Left ventricle myocardium inferior (tissue), 1 donor: ENCODE measurements around the gene METTL4. TPM values are rescaled to one million over a fixed set of nuclear protein-coding genes. Genes with fewer than 3 reads are reported as not detected.

ENCODE experiments used
- DNase-seq: peaks from one replicate; pipeline ENCODE4 v3.0.0-alpha.2; 2020
- H3K27ac ChIP-seq: fragments of 200-600 bp; replicated peaks from 2 replicates; pipeline ENCODE4 v1.8.0; 2021
- H3K27me3 ChIP-seq: fragments of 200-600 bp; 2 replicates; pipeline ENCODE4 v1.8.0; 2021; ENCODE audit warnings: low read depth
- H3K36me3 ChIP-seq: fragments of 200-600 bp; 2 replicates; pipeline ENCODE4 v1.8.0; 2021
- H3K4me1 ChIP-seq: fragments of 200-600 bp; 2 replicates; pipeline ENCODE4 v1.8.0; 2021
- H3K4me3 ChIP-seq: fragments of 200-600 bp; 2 replicates; pipeline ENCODE4 v1.8.0; 2021; ENCODE audit warnings: mild to moderate bottlenecking, moderate library complexity
- H3K9me3 ChIP-seq: fragments of 200-600 bp; replicated peaks from 2 replicates; pipeline ENCODE4 v1.8.0; 2021
- intact Hi-C: fragments of 100-400 bp; cut with micrococcal nuclease; formaldehyde crosslinking; loops from one replicate; pipeline ENCODE4 v1.11.0; 2022
- long read RNA-seq: library from polyadenylated mRNA; unstranded; transcript quantifications from one replicate; pipeline ENCODE4 v2.0.0, GENCODE V29; 2021
- total RNA-seq: library from RNA; stranded (reverse); fragmentation: NEBNext Ultra II Directional; extraction: Animal tissue kit (Norgen Biotek cat#: 25700); gene quantifications from one replicate; pipeline ENCODE4 v1.2.1, GENCODE V29; 2021
- TF ChIP-seq, protein P1 (sequence below): fragments of 200-600 bp; IDR thresholded peaks from 2 replicates; pipeline ENCODE4 v1.8.0; 2021; ENCODE audit warnings: antibody characterized with exemption, mild to moderate bottlenecking, borderline replicate concordance
- donor health status: DM: no; HTN: yes; CAD: no; lungs with severe emphysema.

Gene METTL4, protein sequence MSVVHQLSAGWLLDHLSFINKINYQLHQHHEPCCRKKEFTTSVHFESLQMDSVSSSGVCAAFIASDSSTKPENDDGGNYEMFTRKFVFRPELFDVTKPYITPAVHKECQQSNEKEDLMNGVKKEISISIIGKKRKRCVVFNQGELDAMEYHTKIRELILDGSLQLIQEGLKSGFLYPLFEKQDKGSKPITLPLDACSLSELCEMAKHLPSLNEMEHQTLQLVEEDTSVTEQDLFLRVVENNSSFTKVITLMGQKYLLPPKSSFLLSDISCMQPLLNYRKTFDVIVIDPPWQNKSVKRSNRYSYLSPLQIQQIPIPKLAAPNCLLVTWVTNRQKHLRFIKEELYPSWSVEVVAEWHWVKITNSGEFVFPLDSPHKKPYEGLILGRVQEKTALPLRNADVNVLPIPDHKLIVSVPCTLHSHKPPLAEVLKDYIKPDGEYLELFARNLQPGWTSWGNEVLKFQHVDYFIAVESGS
- total RNA-seq: 7.8 TPM
- long read RNA-seq, partial matches to known transcripts: 0 of 3 reads
- long read RNA-seq, other reads (novel, unspliced or antisense): 0 of 3 reads

- Histone ChIP-seq H3K9me3 (no peaks in the 10 kb centered on the region), H3K4me3 (peak within 1 kb of the TSS; percentile 81), H3K27ac (peak within 1 kb of the TSS; percentile 99), H3K27me3 (no peaks in the 10 kb centered on the region), H3K4me1 (peaks cover 30% of the 10 kb centered on the region), H3K36me3 (peaks cover 6% of the 10 kb centered on the region)
- TF ChIP-seq, protein P1, sequence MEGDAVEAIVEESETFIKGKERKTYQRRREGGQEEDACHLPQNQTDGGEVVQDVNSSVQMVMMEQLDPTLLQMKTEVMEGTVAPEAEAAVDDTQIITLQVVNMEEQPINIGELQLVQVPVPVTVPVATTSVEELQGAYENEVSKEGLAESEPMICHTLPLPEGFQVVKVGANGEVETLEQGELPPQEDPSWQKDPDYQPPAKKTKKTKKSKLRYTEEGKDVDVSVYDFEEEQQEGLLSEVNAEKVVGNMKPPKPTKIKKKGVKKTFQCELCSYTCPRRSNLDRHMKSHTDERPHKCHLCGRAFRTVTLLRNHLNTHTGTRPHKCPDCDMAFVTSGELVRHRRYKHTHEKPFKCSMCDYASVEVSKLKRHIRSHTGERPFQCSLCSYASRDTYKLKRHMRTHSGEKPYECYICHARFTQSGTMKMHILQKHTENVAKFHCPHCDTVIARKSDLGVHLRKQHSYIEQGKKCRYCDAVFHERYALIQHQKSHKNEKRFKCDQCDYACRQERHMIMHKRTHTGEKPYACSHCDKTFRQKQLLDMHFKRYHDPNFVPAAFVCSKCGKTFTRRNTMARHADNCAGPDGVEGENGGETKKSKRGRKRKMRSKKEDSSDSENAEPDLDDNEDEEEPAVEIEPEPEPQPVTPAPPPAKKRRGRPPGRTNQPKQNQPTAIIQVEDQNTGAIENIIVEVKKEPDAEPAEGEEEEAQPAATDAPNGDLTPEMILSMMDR: no peak
- DNase-seq: peak; percentile 84
- intact Hi-C loops: no loop called here
These were observed at the start of gene METTL4, which contains the start of gene NDC80 for GRCh38 chr18:2571200-2572170. TSS of gene METTL4 (minus strand) at chr18:2571505. CDS start at chr18:2567216, 4,289 bp downstream. TSS of gene NDC80 (plus strand) at chr18:2571557. CDS start at chr18:2572986, 1,429 bp downstream.

GRCh38 chr18:2618009-2618408 lies 46.7 kb upstream of the METTL4 start:
- Histone ChIP-seq H3K36me3 (peaks cover 3% of the 10 kb centered on the region), H3K4me1 (no peaks in the 10 kb centered on the region), H3K4me3 (no peak overlapping the region), H3K9me3 (peaks cover 8% of the 10 kb centered on the region), H3K27me3 (no peaks in the 10 kb centered on the region), H3K27ac (no peak overlapping the region)
- no peak for DNase-seq
- intact Hi-C loops: no loop called here
- TF ChIP-seq, protein P1: no peak

DNA sequence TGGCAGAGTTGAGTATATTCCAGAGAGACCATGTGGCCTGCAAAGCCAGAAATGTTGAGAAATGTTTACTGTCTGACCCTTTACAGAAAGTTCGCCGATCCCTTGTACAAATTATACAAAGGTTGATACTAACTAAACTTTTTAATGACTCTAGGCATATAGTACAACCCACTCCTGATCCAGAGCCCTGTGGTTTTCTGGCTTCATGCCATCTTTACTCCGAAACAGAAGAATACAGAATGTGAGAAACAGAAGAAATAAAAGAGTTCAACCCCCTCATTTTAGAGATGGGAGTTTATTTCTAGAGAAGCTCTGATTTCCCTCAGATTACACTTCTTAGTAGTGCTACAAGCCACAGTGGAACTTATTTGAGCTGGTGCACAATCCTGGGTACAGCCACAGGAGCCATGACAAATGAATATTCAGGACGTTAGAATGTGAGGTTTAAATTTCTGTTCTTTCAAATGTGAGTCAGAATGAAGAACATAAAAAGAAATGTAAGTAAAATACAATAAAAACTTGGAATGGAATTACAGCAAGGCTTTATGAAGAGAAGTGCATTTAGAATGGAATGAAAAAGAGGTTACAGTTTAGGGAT lies 46.2 kb upstream of the METTL4 start:
- Histone ChIP-seq H3K27me3 (no peaks in the 10 kb centered on the region), H3K27ac (no peak overlapping the region), H3K36me3 (peaks cover 3% of the 10 kb centered on the region), H3K4me1 (no peaks in the 10 kb centered on the region), H3K9me3 (peaks cover 8% of the 10 kb centered on the region), H3K4me3 (no peak overlapping the region)
- no peak for DNase-seq
- TF ChIP-seq, protein P1: no peak
- intact Hi-C loops: no loop called here

- TF ChIP-seq, protein P1: no peak
These were observed 41.7 kb upstream of the METTL4 start for GRCh38 chr18:2612996-2613395.

GRCh38 chr18:2610549-2610948 lies 39.2 kb upstream of the METTL4 start:
- peaks cover 3% of the 10 kb centered on the region for H3K36me3 ChIP-seq
- TF ChIP-seq, protein P1: no peak
- no peaks in the 10 kb centered on the region for H3K27me3 ChIP-seq
- no peak for DNase-seq
- H3K4me3 ChIP-seq: no peak overlapping the region
- intact Hi-C loops: no loop called here
- peaks cover 8% of the 10 kb centered on the region for H3K9me3 ChIP-seq
- H3K4me1 ChIP-seq: peaks cover 7% of the 10 kb centered on the region
- no peak overlapping the region for H3K27ac ChIP-seq

More at GRCh38 chr18:2612996-2613395, 41.7 kb upstream of the METTL4 start:
- no peaks in the 10 kb centered on the region for H3K4me1 ChIP-seq
- no peak for DNase-seq
- no peak overlapping the region for H3K27ac ChIP-seq
- peaks cover 8% of the 10 kb centered on the region for H3K9me3 ChIP-seq
- H3K36me3 ChIP-seq: peaks cover 3% of the 10 kb centered on the region
- H3K27me3 ChIP-seq: no peaks in the 10 kb centered on the region
- intact Hi-C loops: no loop called here
- no peak overlapping the region for H3K4me3 ChIP-seq
